SK-N-SH treated with all-trans-retinoic acid at 6 μM for 48 hours (cell line): ENCODE data around the gene B3GAT1.

Experiments
- ATAC-seq: fragments of 200-7000 bp; cut with Tn5 transposase; 3 replicates; pipeline ENCODE4 v1.9.1; 2020; ENCODE audit warnings: mild to moderate bottlenecking, moderate library complexity
- ARNTL ChIP-seq: fragments of 450-650 bp; formaldehyde crosslinking; IDR thresholded peaks from 2 replicates; pipeline ENCODE4 v1.5.0; 2020; ENCODE audit warnings: low read depth, mild to moderate bottlenecking, moderate library complexity, borderline replicate concordance
- BACH2 ChIP-seq: fragments of 250-450 bp; sonication (Bioruptor Pico); IDR thresholded peaks from 2 replicates; pipeline ENCODE4 v1.9.0; 2021; ENCODE audit warnings: mild to moderate bottlenecking, borderline replicate concordance
- CREB5 ChIP-seq: fragments of 250-450 bp; sonication (Bioruptor Pico); IDR thresholded peaks from 2 replicates; pipeline ENCODE4 v1.5.1; 2020; ENCODE audit warnings: low read depth, mild to moderate bottlenecking, moderate library complexity
- CSDC2 ChIP-seq: fragments of 250-450 bp; sonication (Bioruptor Pico); IDR thresholded peaks from 2 replicates; pipeline ENCODE4 v1.5.0; 2020; ENCODE audit warnings: mild to moderate bottlenecking, moderate library complexity
- CSRNP3 ChIP-seq: fragments of 250-450 bp; sonication (Bioruptor Pico); IDR thresholded peaks from 2 replicates; pipeline ENCODE4 v1.5.1; 2021; ENCODE audit warnings: mild to moderate bottlenecking, moderate library complexity
- ESRRG ChIP-seq: fragments of 250-450 bp; sonication (Bioruptor Pico); IDR thresholded peaks from 2 replicates; pipeline ENCODE4 v1.6.1; 2021; ENCODE audit warnings: mild to moderate bottlenecking
- GLIS3 ChIP-seq: fragments of 250-450 bp; sonication (Bioruptor Pico); IDR thresholded peaks from 2 replicates; pipeline ENCODE4 v1.5.0; 2020; ENCODE audit warnings: mild to moderate bottlenecking, moderate library complexity
- ISL1 ChIP-seq: fragments of 250-450 bp; sonication (Bioruptor Pico); IDR thresholded peaks from 2 replicates; pipeline ENCODE4 v2.1.2; 2022; ENCODE audit warnings: mild to moderate bottlenecking, moderate library complexity
- OSR1 ChIP-seq: fragments of 250-450 bp; sonication (Bioruptor Pico); IDR thresholded peaks from 2 replicates; pipeline ENCODE4 v1.8.0; 2022; ENCODE audit warnings: moderate library complexity, mild to moderate bottlenecking, inconsistent platforms
- POU6F1 ChIP-seq: fragments of 250-450 bp; sonication (Bioruptor Pico); IDR thresholded peaks from 2 replicates; pipeline ENCODE4 v1.8.0; 2021; ENCODE audit warnings: low read depth, mild to moderate bottlenecking, moderate library complexity, borderline replicate concordance
- PPARA ChIP-seq: fragments of 250-450 bp; sonication (Bioruptor Pico); IDR thresholded peaks from 2 replicates; pipeline ENCODE4 v1.5.0; 2020; ENCODE audit warnings: mild to moderate bottlenecking, borderline replicate concordance
- RARB ChIP-seq: fragments of 250-450 bp; sonication (Bioruptor Pico); IDR thresholded peaks from 2 replicates; pipeline ENCODE4 v1.8.0; 2021; ENCODE audit warnings: mild to moderate bottlenecking, moderate library complexity
- SNAI2 ChIP-seq: fragments of 250-450 bp; sonication (Bioruptor Pico); IDR thresholded peaks from 2 replicates; pipeline ENCODE4 v1.5.0; 2020; ENCODE audit warnings: mild to moderate bottlenecking, moderate library complexity
- TCF4 ChIP-seq: fragments of 250-450 bp; sonication (Bioruptor Pico); IDR thresholded peaks from 2 replicates; pipeline ENCODE4 v1.8.0; 2021; ENCODE audit warnings: mild to moderate bottlenecking, moderate library complexity, borderline replicate concordance
- TOX ChIP-seq: fragments of 250-450 bp; sonication (Bioruptor Pico); IDR thresholded peaks from 2 replicates; pipeline ENCODE4 v1.8.0; 2021; ENCODE audit warnings: mild to moderate bottlenecking, moderate library complexity, borderline replicate concordance
- TSHZ2 ChIP-seq: fragments of 250-450 bp; sonication (Bioruptor Pico); IDR thresholded peaks from 2 replicates; pipeline ENCODE4 v1.5.0; 2020; ENCODE audit warnings: mild to moderate bottlenecking, moderate library complexity
- ZC3H10 ChIP-seq: fragments of 250-450 bp; sonication (Bioruptor Pico); IDR thresholded peaks from 2 replicates; pipeline ENCODE4 v1.5.1; 2021; ENCODE audit warnings: mild to moderate bottlenecking, moderate library complexity
- ZFP3 ChIP-seq: fragments of 250-450 bp; sonication (Bioruptor Pico); IDR thresholded peaks from 2 replicates; pipeline ENCODE4 v1.5.0; 2020; ENCODE audit warnings: mild to moderate bottlenecking, moderate library complexity
- ZFP30 ChIP-seq: fragments of 450-650 bp; formaldehyde crosslinking; IDR thresholded peaks from 2 replicates; pipeline ENCODE4 v1.5.0; 2022; ENCODE audit warnings: mild to moderate bottlenecking, moderate library complexity
- ZNF565 ChIP-seq: fragments of 450-650 bp; formaldehyde crosslinking; conservative IDR thresholded peaks from 2 replicates; pipeline ENCODE4 v1.5.0; 2020; ENCODE audit warnings: low read depth, mild to moderate bottlenecking, moderate library complexity
- ZNF70 ChIP-seq: fragments of 450-650 bp; formaldehyde crosslinking; IDR thresholded peaks from 2 replicates; pipeline ENCODE4 v1.5.0; 2020; ENCODE audit warnings: mild to moderate bottlenecking, moderate library complexity
- ZNF8 ChIP-seq: fragments of 450-650 bp; formaldehyde crosslinking; IDR thresholded peaks from 2 replicates; pipeline ENCODE4 v1.5.0; 2020; ENCODE audit warnings: mild to moderate bottlenecking, moderate library complexity

Gene B3GAT1

GRCh38 chr11:134450186-134450585, 38.1 kb upstream of the B3GAT1 start (continued):
- TF ChIP-seq ARNTL (CRISPR knock-in tag) (no peak), ISL1 (no peak), ZC3H10 (CRISPR knock-in tag) (no peak)

GRCh38 chr11:134449713-134450112, 37.7 kb upstream of the B3GAT1 start:
- ATAC-seq: no peak
- TF ChIP-seq CREB5 (CRISPR knock-in tag) (no peak), ZFP3 (CRISPR knock-in tag) (no peak), SNAI2 (CRISPR knock-in tag) (no peak), ZNF8 (no peak)

GRCh38 chr11:134449051-134449450, 37.0 kb upstream of the B3GAT1 start:
- no peak for ATAC-seq

GRCh38 chr11:134447696-134448095, 35.7 kb upstream of the B3GAT1 start:
- ATAC-seq: no peak
- TF ChIP-seq ZC3H10 (CRISPR knock-in tag) (no peak), GLIS3 (CRISPR knock-in tag) (no peak), BACH2 (CRISPR knock-in tag) (no peak), TOX (CRISPR knock-in tag) (no peak), ISL1 (no peak), OSR1 (CRISPR knock-in tag) (no peak), ZNF8 (no peak), CSRNP3 (CRISPR knock-in tag) (no peak), ZFP3 (CRISPR knock-in tag) (no peak), ZFP30 (CRISPR knock-in tag) (no peak), ZNF565 (CRISPR knock-in tag) (no peak), POU6F1 (CRISPR knock-in tag) (no peak)

More at GRCh38 chr11:134449051-134449450, 37.0 kb upstream of the B3GAT1 start:
- TF ChIP-seq ESRRG (CRISPR knock-in tag): no peak
- no peak for TF ChIP-seq GLIS3 (CRISPR knock-in tag)
- no peak for TF ChIP-seq BACH2 (CRISPR knock-in tag)
- no peak for TF ChIP-seq ZNF8
- no peak for TF ChIP-seq TSHZ2 (CRISPR knock-in tag)
- no peak for TF ChIP-seq CSDC2 (CRISPR knock-in tag)
- TF ChIP-seq TCF4: no peak
- TF ChIP-seq OSR1 (CRISPR knock-in tag): no peak
- TF ChIP-seq ZNF70 (CRISPR knock-in tag): no peak
- no peak for TF ChIP-seq ISL1
- no peak for TF ChIP-seq POU6F1 (CRISPR knock-in tag)
- TF ChIP-seq PPARA (CRISPR knock-in tag): no peak
- no peak for TF ChIP-seq ZNF565 (CRISPR knock-in tag)
- no peak for TF ChIP-seq CREB5 (CRISPR knock-in tag)
- TF ChIP-seq ZC3H10 (CRISPR knock-in tag): no peak
- TF ChIP-seq RARB (CRISPR knock-in tag): no peak
